B cell (primary cell): ENCODE results near the gene PDIA2.

Experiments used
- CTCF ChIP-seq: fragments of 200-600 bp; IDR thresholded peaks from one replicate; pipeline ENCODE4 v1.8.0; 2022; ENCODE audit warnings: antibody characterized with exemption, mild to moderate bottlenecking
- EZH2 ChIP-seq: IDR thresholded peaks from 2 replicates; pipeline ENCODE4 v1.6.1; 2012; ENCODE audit warnings: borderline replicate concordance, low read depth, mild to moderate bottlenecking, moderate library complexity, low read length; ENCODE audit not compliant: insufficient read depth, poor library complexity, severe bottlenecking

GRCh38 chr16:330741-331140, 47.8 kb downstream of the PDIA2 start:
- no peak for TF ChIP-seq CTCF
- no peak for TF ChIP-seq EZH2
